ENCODE results near the gene ODC1. TPM values are rescaled to one million over a fixed set of nuclear protein-coding genes. Genes with fewer than 3 reads are reported as not detected.

The ODC1 gene
- total RNA-seq, 4 donors from 2014 or later, result 36.2 to 75.2 (median 43.2) TPM

GRCh38 chr2:10432311-10433181, 15.6 kb downstream of the ODC1 start:
- Histone ChIP-seq H3K27me3 (no peaks in the 10 kb centered on the region), H3K36me3 (no peaks in the 10 kb centered on the region), H3K27ac (peak overlapping the region; percentile 7 to 77 (median 72)), H3K4me3 (peak overlapping the region in 3 of 4 donors; percentile 18 to 53 (median 19)), H3K4me1 (peaks cover 0 to 29% (median 22%) of the 10 kb centered on the region in 4 donors), H3K9me3 (no peaks in the 10 kb centered on the region)
- 13% methylated on average over 30 of the region's 49 CpGs; no CpG with 5 or more reads in 1 of the 2 donors for WGBS, 2 donors (ENCODE audit: low coverage in 1 of 2)
- peak; percentile 52 for TF ChIP-seq POLR2A (IDR thresholded peaks at IDR 0.05)
- TF ChIP-seq CTCF (IDR thresholded peaks at IDR 0.05), result no peak
- TF ChIP-seq POLR2AphosphoS5 (IDR thresholded peaks at IDR 0.05), result peak in 1 of 3 donors; percentile 56
- no peak for TF ChIP-seq EP300 (IDR thresholded peaks at IDR 0.05; ENCODE audit: low read depth)
- intact Hi-C loops (cut with DNase I; ENCODE audit: low total_unique reads), result no loop called here
- in situ Hi-C loops (cut with MboI; ENCODE audit: low pct_ligation_motif_present in 1 of 4, low pct_unique_long_range_greater_than_20kb in 1 of 4, low sequenced_read_pairs in 3 of 4), result loop anchor here in 2 of 4 donors (5.0 to 25.0 kb wide), 3 partner anchors 300 to 595 kb away; partner anchors contain the start of genes RRM2 (in 1 of the 2) and TAF1B (in 1 of the 2)
- DNase-seq, result peak; percentile 75

GRCh38 chr2:10431797-10432196, 16.3 kb downstream of the ODC1 start:
- intact Hi-C loops (cut with DNase I; ENCODE audit: low total_unique reads), result no loop called here
- in situ Hi-C loops (cut with MboI; ENCODE audit: low pct_ligation_motif_present in 1 of 4, low pct_unique_long_range_greater_than_20kb in 1 of 4, low sequenced_read_pairs in 3 of 4), result loop anchor here in 2 of 4 donors (5.0 to 25.0 kb wide), 3 partner anchors 299 to 594 kb away; partner anchors contain the start of genes RRM2 (in 1 of the 2) and TAF1B (in 1 of the 2)
- H3K4me3 ChIP-seq, result peak overlapping the region in 3 of 4 donors; percentile 18 to 53 (median 19)
- H3K36me3 ChIP-seq, result no peaks in the 10 kb centered on the region
- peak overlapping the region; percentile 7 to 77 (median 72) for H3K27ac ChIP-seq
- TF ChIP-seq POLR2AphosphoS5 (IDR thresholded peaks at IDR 0.05) (no peak), EP300 (IDR thresholded peaks at IDR 0.05; ENCODE audit: low read depth) (no peak), CTCF (IDR thresholded peaks at IDR 0.05) (no peak), POLR2A (IDR thresholded peaks at IDR 0.05) (no peak)
- peaks cover 0 to 29% (median 22%) of the 10 kb centered on the region in 4 donors for H3K4me1 ChIP-seq
- no peaks in the 10 kb centered on the region for H3K9me3 ChIP-seq
- no peaks in the 10 kb centered on the region for H3K27me3 ChIP-seq
- peak; percentile 54 for DNase-seq
- 47% methylated on average over 16 of the region's 16 CpGs; no CpG with 5 or more reads in 1 of the 2 donors for WGBS, 2 donors (ENCODE audit: low coverage in 1 of 2)

DNA sequence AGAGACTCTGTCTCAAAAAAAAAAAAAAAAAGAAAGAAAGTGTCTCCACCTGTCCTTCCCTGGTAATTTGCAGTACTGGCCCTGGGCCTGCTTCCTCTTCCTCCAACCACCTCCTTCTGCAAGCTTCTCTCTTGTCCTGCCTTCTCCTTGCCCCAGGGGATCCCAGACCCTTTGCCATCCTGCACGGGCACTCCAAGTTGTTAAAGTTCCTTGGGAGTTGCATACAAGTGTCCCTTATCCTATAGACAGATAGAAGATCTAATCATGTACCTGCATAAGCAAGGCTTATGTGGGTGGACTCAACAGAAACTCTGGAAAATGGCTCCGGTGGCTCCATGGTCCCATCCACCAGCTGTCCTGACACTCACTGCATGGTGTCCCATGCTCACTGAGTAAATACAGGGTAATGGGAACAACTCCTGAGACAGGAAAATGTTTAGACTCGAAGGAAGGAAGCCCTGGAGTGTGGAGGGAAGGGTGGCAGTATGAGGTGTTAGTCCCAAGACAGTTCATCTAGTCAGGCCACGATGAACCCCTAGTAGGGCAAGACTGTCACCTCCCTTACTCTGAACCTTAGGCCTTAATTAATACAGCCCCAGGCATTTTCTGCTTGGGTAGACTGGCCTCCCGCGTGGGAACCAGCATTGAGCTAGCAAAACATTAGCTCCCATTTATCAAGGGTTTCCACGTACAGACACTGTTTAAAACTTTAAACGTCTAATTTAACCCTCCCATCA, 17.1 kb downstream of the ODC1 start:
- Histone ChIP-seq H3K4me1 (peaks cover 0 to 29% (median 22%) of the 10 kb centered on the region in 4 donors), H3K27ac (peak overlapping the region in 2 of 4 donors; percentile 68 to 76), H3K4me3 (no peak overlapping the region), H3K27me3 (no peaks in the 10 kb centered on the region), H3K36me3 (no peaks in the 10 kb centered on the region), H3K9me3 (no peaks in the 10 kb centered on the region)
- TF ChIP-seq EP300 (IDR thresholded peaks at IDR 0.05; ENCODE audit: low read depth) (no peak), CTCF (IDR thresholded peaks at IDR 0.05) (no peak)
- no peak for DNase-seq
- in situ Hi-C loops (cut with MboI; ENCODE audit: low pct_ligation_motif_present in 1 of 4, low pct_unique_long_range_greater_than_20kb in 1 of 4, low sequenced_read_pairs in 3 of 4), result loop anchor here in 2 of 4 donors (5.0 to 25.0 kb wide), 3 partner anchors 299 to 594 kb away; partner anchors contain the start of genes RRM2 (in 1 of the 2) and TAF1B (in 1 of the 2)
- intact Hi-C loops (cut with DNase I; ENCODE audit: low total_unique reads), result no loop called here
- 80 to 89% methylated on average over 5 to 8 of the region's 8 CpGs for WGBS, 2 donors (ENCODE audit: low coverage in 1 of 2)
